GM21367 (cell line): Measurements from ENCODE around the gene GRIK1.

Experiments used
- ATAC-seq: cut with Tn5 transposase; IDR thresholded peaks from one replicate; pipeline ENCODE4 v1.9.1; 2021; ENCODE audit not compliant: unreplicated experiment

GRIK1 gene

DNA sequence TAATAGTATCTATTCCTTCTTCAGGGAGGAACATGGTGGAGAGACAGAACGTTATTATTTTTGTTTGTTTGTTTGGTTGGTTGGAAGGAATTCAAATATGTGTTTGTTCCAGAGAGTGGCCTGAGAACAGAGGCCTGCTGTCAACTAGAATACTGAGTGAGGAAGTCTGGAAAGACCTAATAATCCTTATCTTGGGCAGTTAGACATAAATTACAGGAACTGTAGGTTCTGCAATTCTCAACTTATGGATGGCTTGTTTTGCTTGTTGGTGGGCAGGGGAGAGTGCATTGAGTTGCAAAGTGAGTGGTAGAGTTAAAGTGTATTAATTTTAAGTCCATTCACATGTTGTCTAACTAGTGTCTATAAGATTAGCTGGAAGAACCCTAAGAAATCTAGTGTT lies 443.5 kb downstream of the GRIK1 start:
- ATAC-seq, result no peak

DNA sequence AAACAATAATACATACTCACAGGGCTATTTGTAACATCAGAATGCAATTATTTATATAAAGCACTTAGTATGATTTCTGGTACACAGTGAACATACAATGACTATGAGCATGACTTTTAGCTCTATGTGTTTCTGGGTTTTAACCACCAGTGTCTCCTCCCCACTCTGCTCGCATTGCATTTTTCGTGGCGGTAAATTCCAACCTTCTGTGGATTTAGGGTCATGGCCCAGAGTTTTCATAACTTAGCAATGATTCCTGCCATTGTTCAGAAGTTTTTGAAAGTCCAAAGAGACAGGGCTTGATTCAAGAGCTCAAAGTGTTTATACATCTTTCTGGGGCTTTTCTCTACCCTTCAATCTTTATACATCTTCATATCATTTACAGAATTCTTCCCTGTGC lies 449.8 kb downstream of the GRIK1 start:
- no peak for ATAC-seq

DNA sequence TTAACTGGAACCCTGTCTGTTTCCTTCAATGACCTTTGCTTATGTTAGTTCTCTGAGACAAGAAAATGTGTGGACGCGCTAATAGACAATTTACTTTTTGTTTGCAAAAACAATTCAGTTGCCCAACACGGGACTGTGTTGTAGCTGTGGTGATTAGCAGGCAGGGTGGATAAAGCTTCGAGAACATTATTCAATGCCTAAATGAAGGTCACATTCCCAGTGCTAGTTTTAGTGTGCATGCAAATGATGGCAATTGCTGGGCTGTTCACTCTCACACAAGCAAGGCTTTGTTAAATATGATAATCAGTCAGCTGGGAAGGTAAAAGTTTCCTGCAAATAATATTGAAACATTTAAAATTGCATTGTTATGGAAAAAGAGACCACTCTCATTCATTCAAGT lies 452.6 kb downstream of the GRIK1 start:
- no peak for ATAC-seq
